ENCODE data around the gene CD3E. TPM values are rescaled to one million over a fixed set of nuclear protein-coding genes. Genes with fewer than 3 reads are reported as not detected.

The CD3E gene
- 1.0 and 1.9 TPM in 2 replicates for total RNA-seq
- 0.47 TPM for total RNA-seq (2013)
- 1.7 and 9.5 TPM in 2 replicates for polyA plus RNA-seq
- 1.0 and 5.3 TPM in 2 replicates for polyA minus RNA-seq

DNA sequence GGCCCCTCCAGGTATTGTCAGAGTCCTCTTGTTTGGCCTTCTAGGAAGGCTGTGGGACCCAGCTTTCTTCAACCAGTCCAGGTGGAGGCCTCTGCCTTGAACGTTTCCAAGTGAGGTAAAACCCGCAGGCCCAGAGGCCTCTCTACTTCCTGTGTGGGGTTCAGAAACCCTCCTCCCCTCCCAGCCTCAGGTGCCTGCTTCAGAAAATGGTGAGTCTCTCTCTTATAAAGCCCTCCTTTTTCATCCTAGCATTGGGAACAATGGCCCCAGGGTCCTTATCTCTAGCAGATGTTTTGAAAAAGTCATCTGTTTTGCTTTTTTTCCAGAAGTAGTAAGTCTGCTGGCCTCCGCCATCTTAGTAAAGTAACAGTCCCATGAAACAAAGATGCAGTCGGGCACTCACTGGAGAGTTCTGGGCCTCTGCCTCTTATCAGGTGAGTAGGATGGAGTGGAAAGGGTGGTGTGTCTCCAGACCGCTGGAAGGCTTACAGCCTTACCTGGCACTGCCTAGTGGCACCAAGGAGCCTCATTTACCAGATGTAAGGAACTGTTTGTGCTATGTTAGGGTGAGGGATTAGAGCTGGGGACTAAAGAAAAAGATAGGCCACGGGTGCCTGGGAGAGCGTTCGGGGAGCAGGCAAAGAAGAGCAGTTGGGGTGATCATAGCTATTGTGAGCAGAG is at the start of gene CD3E:
Gene CD3E, plus strand, starts transcription at position 163 of the 681 bp plus-strand sequence. Its CDS starts 223 bp downstream, at position 386.
- H3K27ac ChIP-seq (ENCODE audit: low read length in 2 of 2): no peak within 1 kb of the TSS

More for the DNA sequence above, at the start of gene CD3E:
- Histone ChIP-seq H3K27me3 (replicated peaks in 1 of 4; ENCODE audit: control extremely low read depth in 1 of 4, control insufficient read depth in 3 of 4, insufficient read depth in 4 of 4, low read length in 3 of 4) (no peaks in the 10 kb centered on the region), H2AFZ (ENCODE audit: insufficient read depth, low read depth, low read length, poor library complexity, severe bottlenecking) (peak within 1 kb of the TSS; percentile 29), H3K4me1 (ENCODE audit: control insufficient read depth in 2 of 2, insufficient read depth in 2 of 2, low read length in 2 of 2) (peaks cover 4 to 5% of the 10 kb centered on the region in 2 donors), H3K79me2 (ENCODE audit: control insufficient read depth, insufficient read depth, low read length) (no peaks in the 10 kb centered on the region), H3K4me3 (ENCODE audit: control extremely low read depth in 1 of 5, extremely low read depth in 1 of 5, insufficient read depth in 1 of 5, low read depth in 2 of 5, low read length in 4 of 5) (peak within 1 kb of the TSS in 1 of 5 experiments; percentile 15), H3K9me3 (ENCODE audit: control extremely low read depth in 1 of 3, control insufficient read depth in 2 of 3, insufficient read depth in 1 of 3, low read length in 2 of 3) (no peaks in the 10 kb centered on the region), H3K36me3 (replicated peaks in 1 of 2; ENCODE audit: control extremely low read depth in 1 of 2, control insufficient read depth in 1 of 2, extremely low read depth in 1 of 2, insufficient read depth in 2 of 2, low read length in 1 of 2) (no peaks in the 10 kb centered on the region), H3K9ac (ENCODE audit: low read length) (no peak within 1 kb of the TSS), H3K4me2 (replicated peaks; ENCODE audit: low read depth, low read length, poor library complexity, severe bottlenecking) (no peak within 1 kb of the TSS), H4K20me1 (ENCODE audit: control insufficient read depth, insufficient read depth, low read length, poor library complexity, severe bottlenecking) (no peaks in the 10 kb centered on the region)
- no peak for TF ChIP-seq EZH2 (IDR thresholded peaks at IDR 0.05; ENCODE audit: borderline replicate concordance, insufficient read depth, low read depth, low read length, poor library complexity, severe bottlenecking)
- TF ChIP-seq CTCF (IDR thresholded peaks at IDR 0.05): no peak
- no peak for DNase-seq
- intact Hi-C loops (cut with micrococcal nuclease): no loop called here
- ChIA-PET POLR2A (no interaction called here), CTCF (interaction anchor here (1.4 to 2.0 kb wide), 2 partner anchors 9 to 106 kb away, joined by 4 to 7 read pairs; no protein-coding TSS in a partner anchor)
- peaks cover 11% of the 10 kb centered on the region for H3K4me1 Mint-ChIP-seq
- H3K4me3 Mint-ChIP-seq: no peak within 1 kb of the TSS
- no peaks in the 10 kb centered on the region for H3K9me3 Mint-ChIP-seq (ENCODE audit: insufficient read depth)
- H3K27ac Mint-ChIP-seq: no peak within 1 kb of the TSS
- ATAC-seq (ENCODE audit: low read depth): no peak
- H3K27me3 Mint-ChIP-seq: peaks cover 5% of the 10 kb centered on the region
- WGBS (ENCODE audit: insufficient coverage): 64% methylated on average over 5 of the region's 8 CpGs
